GM19372 (cell line): ENCODE measurements around the gene EMC9.
"Not testable (repeated sequence)": the region's sequence is repeated elsewhere in the genome, so short reads cannot be mapped to it uniquely, and the experiment has no call there.

Source experiments
- ATAC-seq: cut with Tn5 transposase; IDR thresholded peaks from one replicate; pipeline ENCODE4 v1.9.1; 2021; ENCODE audit warnings: mild to moderate bottlenecking, low read depth, moderate library complexity; ENCODE audit not compliant: unreplicated experiment

Gene EMC9

DNA sequence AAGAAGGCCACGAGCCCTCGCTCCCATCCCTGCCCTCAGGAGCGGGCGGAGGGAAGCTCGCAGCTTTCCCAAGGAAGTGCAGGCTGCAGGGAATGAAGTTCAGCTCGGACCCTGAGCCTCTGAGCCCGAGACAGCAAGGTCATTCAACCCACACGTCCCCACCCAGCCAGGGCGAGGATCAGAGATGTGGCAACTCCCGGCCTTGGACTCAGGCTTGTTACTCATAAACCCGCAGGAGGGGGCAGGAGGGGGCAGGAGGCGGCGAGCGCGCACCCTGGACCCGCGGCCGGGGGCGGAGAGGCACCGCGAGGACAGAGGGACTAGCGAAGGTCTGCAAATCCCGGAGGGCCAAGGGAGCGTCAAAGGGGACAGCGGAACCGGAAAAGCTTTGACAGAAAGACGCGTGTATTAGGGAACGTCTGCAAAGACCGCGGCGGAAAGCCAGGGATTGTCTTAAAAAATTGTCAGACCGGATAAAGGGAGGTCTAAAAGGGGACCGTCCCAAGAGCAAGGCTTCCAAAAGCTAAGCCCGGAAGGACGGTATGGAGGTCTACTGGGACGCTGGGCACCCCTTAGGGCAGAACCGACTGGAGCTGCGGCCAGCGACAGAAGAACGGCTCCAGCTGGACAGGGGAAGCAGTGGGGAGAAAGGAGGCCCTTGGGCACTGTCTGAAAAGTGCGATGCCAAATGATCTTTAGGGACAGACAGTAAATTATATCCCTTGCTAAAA lies 27.4 kb downstream of the EMC9 start:
- ATAC-seq, result peak; percentile 16

GRCh38 chr14:24113379-24113800 lies 28.0 kb downstream of the EMC9 start:
- ATAC-seq, result no peak

DNA sequence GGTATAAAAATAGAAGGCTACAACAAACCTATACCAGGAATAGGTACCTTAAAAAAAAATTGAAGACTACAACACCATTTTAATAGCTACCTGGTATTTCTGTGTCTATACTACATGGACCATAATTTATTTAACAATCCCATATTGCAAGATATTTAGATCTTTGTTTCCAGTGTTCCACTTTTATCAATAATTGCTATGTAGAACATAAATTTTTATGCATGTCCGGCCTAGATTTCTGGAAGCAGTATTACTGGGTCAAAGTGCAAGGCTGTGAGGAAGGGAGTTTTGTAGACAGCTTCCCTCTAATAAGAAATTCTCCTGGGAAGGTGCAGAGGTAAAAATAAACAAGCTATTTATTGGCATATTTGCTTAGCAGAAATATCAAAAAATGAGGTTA lies 30.9 kb downstream of the EMC9 start:
- no peak for ATAC-seq

- no peak for ATAC-seq
Observed at GRCh38 chr14:24110060-24110459, 31.3 kb downstream of the EMC9 start.

DNA sequence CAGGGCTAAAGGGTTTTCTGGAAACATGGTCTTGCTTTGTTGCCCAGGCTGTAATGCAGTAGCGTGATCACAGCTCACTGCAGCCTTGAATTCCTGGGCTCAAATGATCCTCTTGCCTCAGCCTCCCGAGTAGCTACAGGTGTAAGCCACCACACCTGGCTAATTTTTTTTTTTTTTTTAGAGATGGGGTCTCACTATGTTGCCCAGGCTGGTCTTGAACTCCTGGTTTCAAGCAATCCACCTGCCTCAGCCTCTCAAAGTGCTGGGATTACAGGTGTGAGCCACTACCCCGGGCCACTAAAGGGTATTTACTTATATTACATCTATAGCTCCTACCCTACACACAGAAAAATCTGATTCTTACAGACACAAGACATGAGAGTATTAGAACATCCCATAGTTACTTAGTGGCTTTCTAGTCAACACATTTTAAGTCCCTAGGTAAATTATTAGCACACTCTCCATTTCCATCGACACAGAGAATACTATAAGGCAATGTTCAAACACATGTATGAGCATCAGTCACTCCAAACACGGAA lies 33.0 kb downstream of the EMC9 start:
- peak; percentile 30 for ATAC-seq

DNA sequence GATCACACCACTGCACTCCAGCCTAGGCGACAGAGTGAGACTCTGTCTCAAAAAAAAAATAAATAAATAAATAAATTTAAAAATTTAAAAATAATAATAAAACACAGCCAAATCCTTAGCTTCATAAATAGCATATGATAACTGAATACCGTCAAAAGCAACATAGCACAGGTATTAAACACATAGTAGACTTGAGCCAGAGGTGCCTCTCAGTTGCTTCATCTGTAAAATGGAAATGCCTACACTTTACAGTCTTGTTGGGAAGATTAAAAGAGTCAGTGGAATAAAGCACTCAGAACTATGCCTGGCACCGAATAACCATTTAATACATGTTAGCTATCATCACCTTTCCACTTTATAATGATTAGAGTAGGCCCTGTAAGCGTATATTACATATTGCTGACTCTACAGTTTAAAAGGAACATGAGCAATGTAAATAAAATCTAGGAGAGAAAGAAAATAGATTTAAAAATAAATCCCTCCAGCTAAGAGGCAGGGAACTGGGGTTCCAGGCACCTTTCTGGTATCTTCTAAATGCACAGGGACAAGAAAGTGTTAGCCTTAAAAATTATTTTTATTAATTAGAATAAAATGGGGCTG lies 34.6 kb downstream of the EMC9 start:
- no peak for ATAC-seq

DNA sequence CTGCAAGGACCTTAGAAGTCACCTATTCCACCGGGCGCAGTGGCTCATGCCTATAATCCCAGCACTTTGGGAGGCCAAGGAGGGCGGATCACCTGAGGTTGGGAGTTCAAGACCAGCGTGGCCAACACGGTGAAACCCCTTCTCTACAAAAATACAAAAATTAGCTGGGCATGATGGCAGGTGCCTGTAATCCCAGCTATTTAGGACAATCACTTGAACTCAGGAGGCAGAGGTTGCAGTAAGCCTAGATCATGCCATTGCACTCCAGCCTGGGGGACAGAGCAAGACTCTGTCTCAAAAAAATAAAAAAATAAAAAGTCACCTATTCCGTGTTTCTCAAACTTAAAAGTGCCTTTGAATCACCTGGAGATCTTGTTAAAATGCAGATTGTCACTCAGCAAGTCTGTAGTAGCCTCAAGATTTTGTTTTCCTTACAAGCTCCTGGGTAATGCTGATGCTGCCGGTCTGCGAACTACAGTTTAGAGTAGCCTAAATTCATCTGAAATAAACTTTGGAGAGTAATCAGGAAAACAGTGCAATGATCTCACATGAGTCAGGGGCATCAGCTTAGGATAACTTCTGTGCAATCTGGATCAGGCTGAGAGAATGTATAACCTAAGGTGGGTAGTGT lies 35.7 kb downstream of the EMC9 start:
- not testable (repeated sequence) for ATAC-seq

DNA sequence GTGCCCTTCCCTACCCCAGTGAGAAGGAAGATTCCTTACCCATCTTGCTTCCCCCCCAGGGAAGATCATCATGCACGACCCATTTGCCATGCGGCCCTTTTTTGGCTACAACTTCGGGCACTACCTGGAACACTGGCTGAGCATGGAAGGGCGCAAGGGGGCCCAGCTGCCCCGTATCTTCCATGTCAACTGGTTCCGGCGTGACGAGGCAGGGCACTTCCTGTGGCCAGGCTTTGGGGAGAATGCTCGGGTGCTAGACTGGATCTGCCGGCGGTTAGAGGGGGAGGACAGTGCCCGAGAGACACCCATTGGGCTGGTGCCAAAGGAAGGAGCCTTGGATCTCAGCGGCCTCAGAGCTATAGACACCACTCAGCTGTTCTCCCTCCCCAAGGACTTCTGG lies 37.9 kb downstream of the EMC9 start:
- ATAC-seq, result no peak

- ATAC-seq, result no peak
Observed at GRCh38 chr14:24102357-24103048, 38.9 kb downstream of the EMC9 start.

GRCh38 chr14:24100982-24101494 lies 40.4 kb downstream of the EMC9 start:
- ATAC-seq, result no peak

GRCh38 chr14:24100197-24100981 lies 41.0 kb downstream of the EMC9 start:
- no peak for ATAC-seq

- no peak for ATAC-seq
Observed at GRCh38 chr14:24098927-24099813, 42.2 kb downstream of the EMC9 start.

- ATAC-seq, result no peak
Observed at GRCh38 chr14:24098229-24098926, 43.0 kb downstream of the EMC9 start.

- no peak for ATAC-seq
Observed at GRCh38 chr14:24096545-24097181, 44.7 kb downstream of the EMC9 start.

- peak; percentile 70 for ATAC-seq
Observed at GRCh38 chr14:24095271-24096068, 45.9 kb downstream of the EMC9 start.

- ATAC-seq, result no peak
Observed at GRCh38 chr14:24094841-24095270, 46.5 kb downstream of the EMC9 start.
